Skeletal muscle tissue (tissue), 4 donors: ENCODE measurements around the gene TRIM45. TPM values are rescaled to one million over a fixed set of nuclear protein-coding genes. Genes with fewer than 3 reads are reported as not detected.

Experiments
- H3K27ac ChIP-seq: one replicate; pipeline ENCODE4 v1.7.0; 2013; ENCODE audit warnings: mild to moderate bottlenecking, low read depth, low read length, inconsistent platforms
- H3K27me3 ChIP-seq, 3 donors: one replicate each; pipeline ENCODE4 v1.7.0; 2013; ENCODE audit warnings: low read length in 3 of 3; ENCODE audit not compliant: control insufficient read depth in 3 of 3, insufficient read depth in 3 of 3
- H3K36me3 ChIP-seq, 3 donors: one replicate each; pipeline ENCODE4 v1.7.0; 2013; ENCODE audit warnings: low read length in 3 of 3; ENCODE audit not compliant: control insufficient read depth in 3 of 3, insufficient read depth in 3 of 3
- H3K4me1 ChIP-seq, 3 donors: one replicate each; pipeline ENCODE4 v1.7.0; 2013; ENCODE audit warnings: low read length in 3 of 3, mild to moderate bottlenecking in 3 of 3; ENCODE audit not compliant: control insufficient read depth in 3 of 3, insufficient read depth in 3 of 3
- H3K4me3 ChIP-seq, 3 donors: one replicate each; pipeline ENCODE4 v1.7.0; 2013; ENCODE audit warnings: low read length in 3 of 3
- H3K9ac ChIP-seq, 3 donors: one replicate each; pipeline ENCODE4 v1.7.0; 2013; ENCODE audit warnings: low read length in 3 of 3, mild to moderate bottlenecking in 3 of 3, moderate library complexity in 2 of 3, low read depth in 1 of 3
- H3K9me3 ChIP-seq, 3 donors: one replicate each; pipeline ENCODE4 v1.7.0; 2013; ENCODE audit warnings: low read length in 3 of 3; ENCODE audit not compliant: control insufficient read depth in 3 of 3
- total RNA-seq: library from RNA; depleted of rRNA; stranded (reverse); fragments of >200 nt; gene quantifications from one replicate; pipeline ENCODE4 v1.2.3, GENCODE V29; 2014
- donor health status: Osteomylitis.

The TRIM45 gene
- total RNA-seq, 1 donor from 2014 or later = 7.3 TPM

DNA sequence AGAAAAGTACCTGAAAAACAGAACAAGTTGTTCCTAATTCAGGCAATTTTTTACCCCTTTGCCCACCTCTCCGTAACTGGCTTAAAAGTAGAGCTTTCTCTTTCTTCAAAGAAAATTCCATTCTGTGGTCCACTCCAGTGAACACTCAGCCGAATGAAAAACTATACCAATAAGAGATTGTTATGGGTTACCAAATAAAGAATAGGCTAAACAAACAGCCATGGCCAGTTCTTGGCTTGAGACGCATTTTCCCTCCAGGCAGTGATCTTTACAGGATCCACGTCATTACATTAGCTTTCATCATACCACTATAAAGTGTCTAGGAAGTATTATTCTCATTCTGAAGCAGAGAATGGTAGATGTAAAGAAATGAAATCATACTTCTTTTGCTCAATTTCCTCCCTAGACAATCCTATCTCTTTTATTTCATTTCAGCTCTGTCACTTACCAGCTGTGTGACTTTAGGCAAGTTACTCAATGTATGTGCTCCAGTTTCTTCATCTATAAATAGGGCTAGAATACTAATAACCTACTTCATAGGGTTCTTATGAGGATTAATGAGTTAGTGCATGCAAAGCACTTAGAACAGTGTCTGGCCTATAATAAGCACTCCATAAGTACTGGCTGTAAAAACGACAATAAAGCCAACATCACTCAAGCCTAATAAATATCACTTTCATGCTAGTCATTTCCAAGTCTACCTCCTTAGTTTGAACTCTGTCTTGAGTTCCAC, 26.5 kb upstream of the TRIM45 start:
- H3K4me1 ChIP-seq = peaks cover 0 to 11% (median 11%) of the 10 kb centered on the region in 3 donors
- H3K27ac ChIP-seq = no peak overlapping the region
- no peaks in the 10 kb centered on the region for H3K27me3 ChIP-seq
- peak overlapping the region in 1 of 3 donors; percentile 3 for H3K4me3 ChIP-seq
- H3K9me3 ChIP-seq = no peaks in the 10 kb centered on the region
- no peak overlapping the region for H3K9ac ChIP-seq
- no peaks in the 10 kb centered on the region for H3K36me3 ChIP-seq

DNA sequence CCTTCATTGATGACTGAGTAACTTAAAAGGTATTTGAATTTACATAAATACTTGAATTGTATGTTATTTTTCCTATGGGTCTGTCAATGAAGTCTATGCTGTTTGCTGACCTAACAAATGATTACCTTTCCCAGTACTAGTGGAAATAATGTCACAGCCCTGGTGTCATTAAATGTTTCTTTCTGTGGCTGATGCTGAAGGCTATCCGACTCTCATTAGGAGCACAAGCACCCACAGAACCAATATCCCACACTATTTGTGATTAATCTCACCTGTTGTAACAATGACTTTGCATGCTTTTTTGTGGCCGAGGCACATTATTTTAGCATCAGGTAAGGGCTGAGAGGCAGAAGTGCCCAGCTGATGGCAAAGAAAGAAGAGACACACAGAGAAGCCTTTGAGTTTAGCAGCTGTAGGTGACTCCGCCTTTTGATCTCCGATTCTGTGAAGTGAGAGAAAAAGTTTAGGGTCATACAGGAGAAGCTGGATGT, 25.8 kb upstream of the TRIM45 start:
- peak overlapping the region in 1 of 3 donors; percentile 3 for H3K4me3 ChIP-seq

DNA sequence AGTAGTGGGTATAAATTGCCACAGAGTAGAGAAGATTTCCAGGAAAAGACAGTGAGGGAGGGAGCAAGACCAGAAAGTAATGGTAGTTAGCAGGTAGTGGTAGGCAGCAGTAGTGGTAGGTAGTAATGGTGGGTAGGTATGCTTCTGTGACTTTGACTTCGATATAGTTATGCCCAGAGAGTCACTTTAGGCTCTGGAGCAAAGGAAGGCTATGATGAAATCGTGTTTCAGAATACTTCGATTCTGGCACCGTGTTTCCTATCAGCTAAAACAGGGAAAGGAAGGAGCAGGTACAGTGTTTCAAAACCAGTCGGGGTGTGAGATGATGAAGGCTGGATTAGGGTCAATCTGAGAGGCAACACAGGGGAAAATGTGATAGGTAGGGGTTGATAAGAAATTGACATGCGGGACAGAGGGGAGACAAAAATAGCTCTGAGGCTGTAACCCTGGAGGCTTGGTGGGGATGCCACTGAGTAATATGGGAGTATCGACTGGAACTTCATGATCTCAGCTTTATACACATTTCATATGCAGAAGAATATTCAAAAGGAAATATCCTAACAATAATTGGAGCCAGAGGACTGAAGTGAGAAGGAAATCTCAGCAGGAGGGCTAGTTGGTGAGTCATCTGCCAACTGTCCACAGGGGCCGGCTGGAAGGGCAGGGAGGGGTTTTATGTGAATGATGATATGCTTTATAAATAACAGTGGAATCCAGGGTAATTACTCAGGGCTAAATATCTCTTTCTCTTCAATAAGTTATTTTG, 25.2 kb upstream of the TRIM45 start:
- Histone ChIP-seq H3K27me3 (no peaks in the 10 kb centered on the region), H3K9ac (peak overlapping the region in 1 of 3 donors; percentile 40), H3K4me3 (peak overlapping the region in 1 of 3 donors; percentile 41), H3K27ac (no peak overlapping the region), H3K4me1 (peaks cover 0 to 11% (median 11%) of the 10 kb centered on the region in 3 donors), H3K36me3 (no peaks in the 10 kb centered on the region), H3K9me3 (no peaks in the 10 kb centered on the region)

More for the DNA sequence above, 25.8 kb upstream of the TRIM45 start:
- Histone ChIP-seq H3K27me3 (no peaks in the 10 kb centered on the region), H3K9ac (no peak overlapping the region), H3K27ac (no peak overlapping the region), H3K9me3 (no peaks in the 10 kb centered on the region), H3K36me3 (no peaks in the 10 kb centered on the region), H3K4me1 (peaks cover 0 to 11% (median 11%) of the 10 kb centered on the region in 3 donors)

DNA sequence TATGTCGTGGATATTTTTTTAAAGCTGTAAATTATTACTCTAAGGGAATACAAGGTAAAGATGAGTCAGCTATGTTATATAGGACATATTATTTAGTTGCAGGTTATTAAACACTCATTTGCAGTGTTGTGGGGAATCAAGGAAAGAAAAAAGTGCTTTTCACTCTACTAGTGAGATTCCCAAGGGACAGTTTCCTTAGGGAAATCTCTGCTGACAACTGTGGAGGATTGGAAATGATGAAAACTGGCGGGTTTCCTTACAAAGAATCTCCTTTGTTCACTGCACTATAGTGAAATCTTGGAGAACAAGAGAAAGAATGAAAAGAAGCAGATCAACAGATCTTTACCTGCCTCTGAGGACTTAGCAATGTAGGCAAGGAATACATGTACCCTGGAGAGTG, 24.5 kb upstream of the TRIM45 start:
- no peak overlapping the region for H3K9ac ChIP-seq
- no peak overlapping the region for H3K4me3 ChIP-seq
- no peak overlapping the region for H3K27ac ChIP-seq
- no peaks in the 10 kb centered on the region for H3K36me3 ChIP-seq
- no peaks in the 10 kb centered on the region for H3K27me3 ChIP-seq
- H3K4me1 ChIP-seq = peaks cover 0 to 11% (median 11%) of the 10 kb centered on the region in 3 donors
- H3K9me3 ChIP-seq = no peaks in the 10 kb centered on the region

DNA sequence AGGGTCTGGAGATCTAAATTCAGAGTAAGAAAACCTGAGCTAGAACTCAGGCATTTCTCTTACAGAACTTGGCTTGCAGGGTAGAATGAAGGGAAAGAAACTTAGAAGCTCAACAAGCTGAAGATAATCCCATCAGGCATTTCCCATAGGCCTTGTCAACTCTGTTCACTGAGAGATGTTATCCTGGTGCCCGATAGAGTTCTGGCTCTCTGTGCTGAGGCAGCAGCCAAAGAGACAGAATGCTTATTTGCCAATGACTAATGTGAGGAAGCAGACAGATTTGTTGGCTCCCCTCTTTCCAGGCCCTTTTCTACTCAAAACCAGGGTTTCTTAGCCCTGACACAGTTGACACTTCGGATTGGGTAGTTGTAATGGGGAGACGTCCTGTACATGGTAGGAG, 22.3 kb upstream of the TRIM45 start:
- no peak overlapping the region for H3K27ac ChIP-seq
- no peaks in the 10 kb centered on the region for H3K36me3 ChIP-seq
- H3K9ac ChIP-seq = no peak overlapping the region
- peaks cover 0 to 11% (median 11%) of the 10 kb centered on the region in 3 donors for H3K4me1 ChIP-seq
- no peak overlapping the region for H3K4me3 ChIP-seq
- no peaks in the 10 kb centered on the region for H3K9me3 ChIP-seq
- H3K27me3 ChIP-seq = no peaks in the 10 kb centered on the region

DNA sequence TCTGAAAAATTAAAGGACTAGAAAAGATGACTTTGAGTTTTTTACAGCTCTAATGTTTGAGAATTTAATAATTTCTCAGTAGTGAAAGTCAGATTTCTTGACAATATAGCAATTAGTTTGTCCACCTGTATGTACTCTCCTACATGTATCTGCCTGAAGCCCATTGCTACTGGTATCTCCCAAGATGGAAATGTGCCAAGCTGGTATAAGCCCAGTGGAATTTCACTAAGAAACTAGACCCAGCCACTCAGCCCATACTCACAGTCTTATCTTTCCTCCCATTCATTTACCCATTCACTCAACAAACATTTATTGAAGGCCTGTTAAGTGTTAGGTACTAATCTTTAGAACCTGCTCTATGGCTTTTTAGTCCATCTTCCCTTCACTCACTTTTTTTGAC, 21.6 kb upstream of the TRIM45 start:
- no peaks in the 10 kb centered on the region for H3K9me3 ChIP-seq
- peaks cover 0 to 11% (median 11%) of the 10 kb centered on the region in 3 donors for H3K4me1 ChIP-seq
- no peaks in the 10 kb centered on the region for H3K36me3 ChIP-seq
- H3K27ac ChIP-seq = no peak overlapping the region
- no peak overlapping the region for H3K9ac ChIP-seq
- no peak overlapping the region for H3K4me3 ChIP-seq
- no peaks in the 10 kb centered on the region for H3K27me3 ChIP-seq

DNA sequence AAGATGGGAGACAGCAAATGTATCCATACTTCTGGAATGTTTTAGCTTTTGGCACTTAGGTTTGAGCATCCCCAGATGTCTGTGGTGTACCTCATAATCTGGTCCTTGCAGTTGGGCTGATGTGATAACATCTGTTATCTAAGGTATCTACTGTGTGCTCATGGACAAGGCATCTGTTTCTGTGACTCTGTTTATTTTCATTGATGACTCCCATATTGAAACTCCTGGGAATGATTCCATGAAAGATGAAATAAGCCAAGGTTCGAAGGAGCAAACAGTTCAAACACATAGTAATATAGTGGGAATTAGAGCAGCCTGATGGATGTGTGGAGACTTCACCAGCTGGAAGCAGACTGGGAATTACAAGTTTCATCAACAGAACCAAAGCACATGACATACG, 20.7 kb upstream of the TRIM45 start:
- no peak overlapping the region for H3K27ac ChIP-seq
- H3K9ac ChIP-seq = no peak overlapping the region
- peaks cover 0 to 10% (median 8%) of the 10 kb centered on the region in 3 donors for H3K4me1 ChIP-seq
- H3K27me3 ChIP-seq = no peaks in the 10 kb centered on the region
- H3K36me3 ChIP-seq = no peaks in the 10 kb centered on the region
- H3K4me3 ChIP-seq = no peak overlapping the region
- H3K9me3 ChIP-seq = no peaks in the 10 kb centered on the region

DNA sequence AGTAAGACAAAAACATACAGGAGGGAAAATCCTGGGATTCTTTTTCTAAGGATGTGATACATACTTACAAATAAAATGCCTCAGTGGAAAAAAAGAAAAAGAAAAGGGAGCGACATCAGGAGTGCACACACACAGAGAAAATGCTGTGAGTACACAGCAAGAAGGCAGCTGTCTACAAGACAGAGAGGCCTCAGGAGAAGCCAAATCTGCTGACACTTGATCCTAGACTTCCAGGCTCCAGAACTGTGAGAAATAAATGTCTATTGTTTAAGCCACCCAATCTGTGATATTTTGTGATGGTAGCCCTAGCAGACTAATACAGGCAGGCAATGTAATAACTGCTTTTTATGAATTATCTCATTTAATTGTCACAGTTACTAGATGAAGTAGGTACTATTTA, 17.0 kb upstream of the TRIM45 start:
- H3K9ac ChIP-seq = no peak overlapping the region
- H3K9me3 ChIP-seq = no peaks in the 10 kb centered on the region
- peaks cover 0 to 2% (median 0%) of the 10 kb centered on the region in 3 donors for H3K27me3 ChIP-seq
- no peak overlapping the region for H3K27ac ChIP-seq
- no peaks in the 10 kb centered on the region for H3K4me1 ChIP-seq
- H3K4me3 ChIP-seq = no peak overlapping the region
- no peaks in the 10 kb centered on the region for H3K36me3 ChIP-seq

DNA sequence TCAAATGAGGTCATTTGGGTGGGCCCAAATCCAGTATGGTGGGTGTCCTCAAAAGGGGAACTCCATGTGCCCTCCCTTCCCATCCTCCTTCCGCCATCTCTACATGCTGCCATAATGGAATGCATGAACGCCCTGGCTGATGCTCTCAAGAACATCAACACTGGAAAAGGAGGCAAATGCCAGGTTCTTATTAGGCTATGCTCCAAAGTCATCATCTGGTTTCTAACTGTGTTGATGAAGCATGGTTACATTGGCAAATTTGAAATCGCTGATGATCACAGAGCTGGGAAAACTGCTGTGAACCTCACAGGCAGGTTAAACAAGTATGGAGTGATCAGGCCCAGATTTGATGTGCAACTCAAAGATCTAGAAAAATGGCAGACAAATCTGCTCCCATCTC, 16.6 kb upstream of the TRIM45 start:
- H3K4me3 ChIP-seq = no peak overlapping the region
- H3K27me3 ChIP-seq = peaks cover 0 to 2% (median 0%) of the 10 kb centered on the region in 3 donors
- H3K36me3 ChIP-seq = no peaks in the 10 kb centered on the region
- no peaks in the 10 kb centered on the region for H3K9me3 ChIP-seq
- no peak overlapping the region for H3K27ac ChIP-seq
- no peaks in the 10 kb centered on the region for H3K4me1 ChIP-seq
- H3K9ac ChIP-seq = no peak overlapping the region

DNA sequence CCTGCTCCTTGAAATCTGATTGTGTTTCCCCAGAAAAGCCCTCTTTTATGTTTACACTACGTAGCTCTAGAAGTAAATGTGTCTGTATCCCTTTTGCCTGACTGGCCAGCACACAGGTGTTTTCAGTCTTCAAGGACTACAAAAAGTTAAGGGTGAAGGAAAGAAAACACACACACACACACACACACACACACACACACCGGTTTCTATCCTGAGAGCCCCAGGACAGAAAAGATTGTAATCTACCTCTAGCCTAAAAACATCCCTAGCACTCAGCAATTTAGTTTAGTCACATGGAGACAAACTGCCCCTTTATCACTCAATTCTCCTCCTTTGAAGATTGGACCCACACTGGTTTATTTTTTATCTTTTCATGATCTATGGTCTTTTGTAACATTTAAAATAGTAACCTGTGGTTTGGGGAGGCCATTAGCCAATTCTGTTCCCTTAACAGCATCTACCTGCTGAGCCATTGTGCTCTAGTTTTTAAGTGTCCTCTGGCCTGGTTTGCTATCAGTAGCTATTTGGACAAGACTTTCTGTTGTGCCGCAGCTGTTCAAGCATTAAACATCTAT, 15.8 kb upstream of the TRIM45 start:
- H3K9me3 ChIP-seq = no peaks in the 10 kb centered on the region
- no peak overlapping the region for H3K9ac ChIP-seq

More for the DNA sequence above, 15.8 kb upstream of the TRIM45 start:
- H3K4me1 ChIP-seq = no peaks in the 10 kb centered on the region
- H3K27me3 ChIP-seq = peaks cover 0 to 2% (median 0%) of the 10 kb centered on the region in 3 donors
- H3K36me3 ChIP-seq = no peaks in the 10 kb centered on the region
- H3K27ac ChIP-seq = no peak overlapping the region
- no peak overlapping the region for H3K4me3 ChIP-seq
